SK-N-SH (cell line): ENCODE measurements around the gene TRIM69. TPM values are rescaled to one million over a fixed set of nuclear protein-coding genes. Genes with fewer than 3 reads are reported as not detected.
"Not testable (repeated sequence)": the region's sequence is repeated elsewhere in the genome, so short reads cannot be mapped to it uniquely, and the experiment has no call there.

Experiments
- CTCF ChIA-PET: fragments of 300-600, 350-600 bp; formaldehyde crosslinking; extraction: SDS; loops from one replicate; lab custom pipeline; 2021; lab: Yijun Ruan, JAX
- POLR2A ChIA-PET: fragments of 350-600 bp; sonication (Branson Sonifier 250); formaldehyde crosslinking; extraction: SDS; loops from one replicate; lab custom pipeline; 2020; ENCODE audit warnings: antibody characterized with exemption, inconsistent platforms; lab: Yijun Ruan, JAX
- DNase-seq: peaks from one replicate; pipeline ENCODE4 v3.0.0; 2012
- H2AFZ ChIP-seq: fragments of 200-600 bp; sonication (generic); 2 replicates; pipeline ENCODE4 v1.8.1; 2016; ENCODE audit warnings: antibody characterized with exemption, mild to moderate bottlenecking, low read depth
- H3F3A ChIP-seq: fragments of 200-600 bp; sonication (generic); replicated peaks from 2 replicates; pipeline ENCODE3; 2016; ENCODE audit warnings: antibody characterized with exemption, mild to moderate bottlenecking; ENCODE audit not compliant: insufficient read depth
- H3K27ac ChIP-seq, 2 experiments: fragments of 200-500 bp in 1 of 2; fragments of 200-600 bp in 1 of 2; sonication (Bioruptor generic) in 1 of 2; sonication (generic), shearing (Covaris generic) in 1 of 2; 2 replicates each; pipeline versions ENCODE4 v1.5.1 to v1.6.1; 2014 to 2016; ENCODE audit warnings: low read depth in 2 of 2, inconsistent platforms in 1 of 2, low read length in 1 of 2, mild to moderate bottlenecking in 1 of 2, mixed read lengths in 1 of 2
- H3K27me3 ChIP-seq: fragments of 200-600 bp; sonication (generic), shearing (Covaris generic); 2 replicates; pipeline ENCODE4 v1.6.1; 2016; ENCODE audit warnings: mixed run types; ENCODE audit not compliant: insufficient read depth
- H3K36me3 ChIP-seq, 2 experiments: fragments of 200-500 bp in 1 of 2; fragments of 200-600 bp in 1 of 2; sonication (Bioruptor generic) in 1 of 2; sonication (generic) in 1 of 2; replicated peaks in 1 of 2; 2 replicates each; pipeline versions ENCODE3 to v1.5.1; 2014 to 2016; ENCODE audit warnings: low read length in 1 of 2, mild to moderate bottlenecking in 1 of 2; ENCODE audit not compliant: insufficient read depth in 2 of 2, control insufficient read depth in 1 of 2
- H3K4me1 ChIP-seq, 2 experiments: fragments of 200-500 bp in 1 of 2; fragments of 200-600 bp in 1 of 2; sonication (Bioruptor generic) in 1 of 2; sonication (generic), shearing (Covaris generic) in 1 of 2; 2 replicates each; pipeline versions ENCODE4 v1.5.1 to v1.6.1; 2014 to 2016; ENCODE audit warnings: low read depth in 1 of 2, low read length in 1 of 2, mixed run types in 1 of 2; ENCODE audit not compliant: insufficient read depth in 2 of 2, control insufficient read depth in 1 of 2
- H3K4me2 ChIP-seq: fragments of 200-600 bp; sonication (generic), shearing (Covaris generic); 2 replicates; pipeline ENCODE4 v1.6.1; 2017; ENCODE audit warnings: mixed run types
- H3K4me3 ChIP-seq, 2 experiments: fragments of 200-500 bp in 1 of 2; fragments of 200-600 bp in 1 of 2; sonication (Bioruptor generic) in 1 of 2; sonication (generic), shearing (Covaris generic) in 1 of 2; 2 replicates each; pipeline versions ENCODE4 v1.5.1 to v1.8.1; 2014 to 2016; ENCODE audit warnings: low read depth in 2 of 2, inconsistent platforms in 1 of 2, low read length in 1 of 2, mild to moderate bottlenecking in 1 of 2, mixed read lengths in 1 of 2, moderate library complexity in 1 of 2
- H3K79me2 ChIP-seq: fragments of 200-600 bp; sonication (generic); 2 replicates; pipeline ENCODE4 v1.8.1; 2017; ENCODE audit warnings: mild to moderate bottlenecking; ENCODE audit not compliant: insufficient read depth
- H3K9ac ChIP-seq: fragments of 200-600 bp; sonication (generic); 2 replicates; pipeline ENCODE4 v1.6.1; 2017; ENCODE audit warnings: mixed run types
- H3K9me2 ChIP-seq: fragments of 200-600 bp; sonication (generic); 2 replicates; pipeline ENCODE4 v1.6.1; 2017; ENCODE audit warnings: mixed run types
- H3K9me3 ChIP-seq: fragments of 200-600 bp; sonication (generic); 2 replicates; pipeline ENCODE4 v1.6.1; 2017; ENCODE audit warnings: mixed run types, mild to moderate bottlenecking, moderate library complexity
- H4K20me1 ChIP-seq: fragments of 200-600 bp; sonication (generic); 2 replicates; pipeline ENCODE4 v1.6.1; 2017; ENCODE audit warnings: mild to moderate bottlenecking, mixed run types; ENCODE audit not compliant: insufficient read depth
- CHD2 ChIP-seq: fragments of 150-350 bp; IDR thresholded peaks from 2 replicates; pipeline ENCODE4 v1.6.1; 2018; ENCODE audit warnings: low read length; ENCODE audit not compliant: partially characterized antibody
- REST ChIP-seq: IDR thresholded peaks from 2 replicates; pipeline ENCODE4 v1.6.1; 2012; ENCODE audit warnings: mild to moderate bottlenecking, low read depth, low read length, moderate library complexity
- TEAD4 ChIP-seq: IDR thresholded peaks from 2 replicates; pipeline ENCODE4 v1.4.0; 2012; ENCODE audit warnings: mild to moderate bottlenecking, borderline replicate concordance; ENCODE audit not compliant: insufficient read depth
- USF2 ChIP-seq: fragments of 150-350 bp; IDR thresholded peaks from 2 replicates; pipeline ENCODE4 v1.6.1; 2017; ENCODE audit warnings: antibody characterized with exemption, low read length, low read depth, borderline replicate concordance
- YY1 ChIP-seq: IDR thresholded peaks from 2 replicates; pipeline ENCODE4 v1.4.0; 2012; ENCODE audit warnings: low read depth, mild to moderate bottlenecking
- WGBS: methylation state at CpG from one replicate; pipeline ENCODE4 v1.1.6; 2017; ENCODE audit warnings: low lambda C conversion rate; 5-methylcytosine and 5-hydroxymethylcytosine counted together
- polyA plus RNA-seq, 3 experiments: library from polyadenylated mRNA; depleted of rRNA; stranded (reverse); fragments of >200 nt; gene quantifications; 2 replicates each; pipeline ENCODE4 v1.2.3, GENCODE V29; 2012

The TRIM69 gene
- polyA plus RNA-seq, 1 of the 3 experiments (the other 2 are of a cell fraction): 9.7 TPM

DNA sequence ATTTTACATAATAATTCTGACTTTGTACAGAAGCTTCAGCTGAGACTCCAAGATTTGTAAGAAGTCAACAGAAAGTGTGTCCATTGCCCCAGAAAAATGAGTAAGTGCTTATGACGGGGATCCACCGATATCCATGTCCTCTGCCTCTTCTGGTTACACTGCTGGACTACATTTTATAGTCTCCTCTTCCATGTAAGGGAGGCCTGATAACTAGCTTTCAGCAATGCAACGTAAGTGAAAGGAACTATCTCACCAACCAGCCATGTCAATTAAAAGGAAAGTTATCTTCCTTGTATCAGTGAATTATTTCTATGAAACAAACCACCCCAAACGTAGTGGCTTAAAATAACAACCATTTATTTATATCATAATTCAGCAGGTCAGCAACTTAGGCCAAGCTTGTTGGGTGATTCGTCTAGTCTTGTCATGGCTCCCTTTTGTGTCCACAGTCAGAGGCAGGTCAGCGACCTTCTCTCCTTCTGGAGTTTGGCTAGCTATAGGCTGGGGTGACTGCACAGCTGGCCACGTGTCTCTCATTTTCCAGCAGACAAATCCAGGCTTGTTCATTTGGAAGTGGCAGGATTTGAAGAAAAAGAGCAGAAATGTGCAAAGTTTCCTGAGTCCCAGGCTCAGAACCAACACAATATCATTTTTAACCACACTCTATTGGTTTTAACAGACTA lies 44.9 kb downstream of the TRIM69 start (continued):
- TF ChIP-seq REST: no peak
- TF ChIP-seq USF2: no peak
- no peak for TF ChIP-seq TEAD4
- no peak for TF ChIP-seq YY1
- TF ChIP-seq CHD2: no peak

DNA sequence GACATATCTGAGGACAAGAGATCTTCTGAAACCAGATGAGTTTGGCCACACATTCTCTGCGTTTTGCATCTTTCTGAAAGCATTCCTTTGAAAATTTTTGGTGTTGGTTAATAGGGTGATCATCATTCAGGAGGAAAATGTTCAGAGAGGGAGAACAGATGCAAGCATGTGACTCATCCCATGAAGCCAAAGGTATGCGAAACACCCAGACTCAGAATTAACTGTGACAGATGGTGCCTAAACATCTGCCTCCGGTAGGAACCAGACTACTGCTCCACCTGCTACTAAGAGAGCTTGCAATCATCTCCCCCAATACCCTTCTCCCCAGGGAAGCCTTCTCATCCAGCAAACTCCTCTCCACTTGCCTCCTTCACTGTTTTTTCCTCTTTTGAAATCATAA lies 46.2 kb downstream of the TRIM69 start:
- no peaks in the 10 kb centered on the region for H3F3A ChIP-seq
- 36% methylated on average over 3 of the region's 3 CpGs for WGBS
- H3K27ac ChIP-seq: no peak overlapping the region
- H3K9me2 ChIP-seq: no peaks in the 10 kb centered on the region
- no peak overlapping the region for H2AFZ ChIP-seq
- H3K9me3 ChIP-seq: no peaks in the 10 kb centered on the region
- peaks cover 4% of the 10 kb centered on the region; the same call in 1 of the 2 replicates for H3K27me3 ChIP-seq
- H4K20me1 ChIP-seq: no peaks in the 10 kb centered on the region
- no peak overlapping the region for H3K4me3 ChIP-seq
- no peaks in the 10 kb centered on the region for H3K79me2 ChIP-seq
- CTCF ChIA-PET: interaction anchor here (2.4 kb wide), 1 partner anchor 119 kb away, joined by 9 read pairs; the partner anchor contains the start of gene SPG11
- H3K9ac ChIP-seq: no peak overlapping the region
- TF ChIP-seq YY1: no peak
- peaks cover 2 to 5% of the 10 kb centered on the region in 2 experiments; a peak in 2 of 4 replicates for H3K4me1 ChIP-seq
- DNase-seq: no peak
- POLR2A ChIA-PET: no interaction called here
- H3K4me2 ChIP-seq: no peak overlapping the region
- no peaks in the 10 kb centered on the region for H3K36me3 ChIP-seq

DNA sequence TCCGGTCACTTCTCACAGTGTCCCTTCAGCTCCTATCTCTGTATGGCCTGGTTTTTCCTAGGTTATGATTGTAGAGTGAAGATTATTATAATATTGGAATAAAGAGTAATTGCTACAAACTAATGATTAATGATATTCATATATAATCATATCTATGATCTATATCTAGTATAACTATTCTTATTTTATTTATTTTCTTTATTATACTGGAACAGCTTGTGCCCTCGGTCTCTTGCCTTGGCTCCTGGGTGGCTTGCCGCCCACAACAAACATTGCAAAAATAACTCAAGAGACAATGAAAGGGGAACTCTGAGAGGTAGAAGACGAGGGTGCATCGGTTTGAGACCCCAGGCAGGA lies 48.6 kb downstream of the TRIM69 start:
- Histone ChIP-seq H3K4me2 (0 out of 2 replicates have a peak overlapping the region, but pooled peaks have one; percentile 77), H3K9ac (peak overlapping the region; percentile 84; the same call in 1 of the 2 replicates), H3K4me3 (peak overlapping the region; percentile 57 to 79; a peak in 3 of 4 replicates), H3K27me3 (peaks cover 12% of the 10 kb centered on the region; the same call in 1 of the 2 replicates)
- H4K20me1 ChIP-seq, POLR2A ChIA-PET, H3K4me1 ChIP-seq, CTCF ChIA-PET, H3K9me2 ChIP-seq, DNase-seq, H3K9me3 ChIP-seq, H3K27ac ChIP-seq, H3K79me2 ChIP-seq, H2AFZ ChIP-seq, H3F3A ChIP-seq, H3K36me3 ChIP-seq: not testable (repeated sequence)
- WGBS: 41% methylated on average over 5 of the region's 5 CpGs
